GM19193 (cell line): Measurements from ENCODE around the gene INO80C.

Experiments used
- POLR2A ChIP-seq: IDR thresholded peaks from 4 replicates; pipeline ENCODE4 v1.6.1; 2011; ENCODE audit not compliant: insufficient read depth, insufficient read length; ENCODE audit errors: extremely low read depth

Gene INO80C

GRCh38 chr18:35504996-35505395, 7.2 kb upstream of the INO80C start:
- TF ChIP-seq POLR2A, result no peak

GRCh38 chr18:35502052-35502451, 4.3 kb upstream of the INO80C start:
- TF ChIP-seq POLR2A, result no peak

GRCh38 chr18:35501369-35501768, 3.6 kb upstream of the INO80C start:
- TF ChIP-seq POLR2A, result no peak

DNA sequence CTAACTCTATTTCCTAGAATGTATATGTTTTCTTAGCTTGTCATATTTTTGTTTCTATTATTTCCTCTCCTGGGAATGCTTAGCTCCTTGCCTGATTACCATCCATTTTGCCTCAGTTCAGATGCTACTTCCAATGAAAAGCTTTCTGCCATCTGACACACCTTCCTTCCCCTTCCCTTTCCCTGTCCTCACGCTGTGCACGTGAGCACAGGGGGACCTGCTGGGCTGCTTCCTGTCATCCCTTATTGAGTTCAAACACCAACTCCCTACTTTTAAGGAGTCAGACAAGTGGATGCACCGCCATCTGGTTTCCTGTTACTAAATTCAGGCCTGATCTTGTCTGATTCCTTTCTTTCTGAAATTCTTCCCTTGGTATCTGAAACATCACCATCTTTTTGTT, 2.4 kb upstream of the INO80C start:
- no peak for TF ChIP-seq POLR2A

DNA sequence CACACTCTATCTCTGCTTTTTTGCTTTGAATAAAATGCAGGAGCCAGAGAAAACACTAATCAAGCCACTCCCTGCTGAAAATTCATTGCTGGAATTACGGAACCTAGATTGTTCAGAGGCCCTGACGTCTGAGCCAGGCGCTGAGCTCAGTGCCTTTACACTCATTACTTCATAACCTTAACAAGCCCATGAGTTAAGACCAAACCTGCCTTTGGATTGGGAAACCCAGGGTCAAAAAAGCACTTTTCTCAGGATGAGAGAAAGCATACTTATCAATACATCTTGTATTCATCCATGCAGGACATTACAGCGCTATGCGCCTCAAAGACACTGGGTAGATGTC, 762 bp downstream of the INO80C start:
- no peak for TF ChIP-seq POLR2A

DNA sequence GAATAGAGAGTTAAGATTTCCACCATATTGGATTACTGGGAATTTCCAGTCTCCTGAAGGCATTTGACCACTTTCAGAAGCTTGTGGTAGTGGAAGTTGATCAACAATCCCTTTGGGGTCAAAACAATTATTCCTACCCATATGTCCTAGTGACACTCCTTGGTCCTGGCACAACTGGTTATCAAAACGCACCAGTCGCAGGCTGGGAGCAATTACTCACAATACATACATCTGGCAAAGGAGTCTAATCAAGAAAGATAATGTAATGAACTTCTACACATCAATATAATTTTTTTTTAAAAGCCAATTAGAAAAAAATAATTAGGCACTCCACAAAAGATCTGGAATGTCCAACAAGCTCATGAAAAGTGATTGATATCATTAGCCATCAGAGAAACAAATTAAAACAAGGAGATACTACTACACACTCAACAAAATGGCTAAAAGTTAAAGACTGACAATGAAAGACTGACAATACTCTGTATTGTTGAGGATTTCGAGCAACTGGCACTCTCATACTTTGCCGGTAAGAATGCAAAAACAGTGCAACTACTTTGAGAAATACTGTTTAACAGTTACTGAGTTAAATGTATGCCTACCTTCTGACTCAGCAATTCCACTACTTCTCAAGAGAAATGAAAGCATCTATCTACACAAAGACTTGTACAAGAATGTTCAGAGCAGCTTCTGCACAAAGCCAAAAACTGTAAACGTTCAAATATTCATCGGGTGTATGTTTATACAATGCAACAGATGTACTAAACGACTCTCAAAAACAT, 2.0 kb downstream of the INO80C start:
- TF ChIP-seq POLR2A, result no peak

DNA sequence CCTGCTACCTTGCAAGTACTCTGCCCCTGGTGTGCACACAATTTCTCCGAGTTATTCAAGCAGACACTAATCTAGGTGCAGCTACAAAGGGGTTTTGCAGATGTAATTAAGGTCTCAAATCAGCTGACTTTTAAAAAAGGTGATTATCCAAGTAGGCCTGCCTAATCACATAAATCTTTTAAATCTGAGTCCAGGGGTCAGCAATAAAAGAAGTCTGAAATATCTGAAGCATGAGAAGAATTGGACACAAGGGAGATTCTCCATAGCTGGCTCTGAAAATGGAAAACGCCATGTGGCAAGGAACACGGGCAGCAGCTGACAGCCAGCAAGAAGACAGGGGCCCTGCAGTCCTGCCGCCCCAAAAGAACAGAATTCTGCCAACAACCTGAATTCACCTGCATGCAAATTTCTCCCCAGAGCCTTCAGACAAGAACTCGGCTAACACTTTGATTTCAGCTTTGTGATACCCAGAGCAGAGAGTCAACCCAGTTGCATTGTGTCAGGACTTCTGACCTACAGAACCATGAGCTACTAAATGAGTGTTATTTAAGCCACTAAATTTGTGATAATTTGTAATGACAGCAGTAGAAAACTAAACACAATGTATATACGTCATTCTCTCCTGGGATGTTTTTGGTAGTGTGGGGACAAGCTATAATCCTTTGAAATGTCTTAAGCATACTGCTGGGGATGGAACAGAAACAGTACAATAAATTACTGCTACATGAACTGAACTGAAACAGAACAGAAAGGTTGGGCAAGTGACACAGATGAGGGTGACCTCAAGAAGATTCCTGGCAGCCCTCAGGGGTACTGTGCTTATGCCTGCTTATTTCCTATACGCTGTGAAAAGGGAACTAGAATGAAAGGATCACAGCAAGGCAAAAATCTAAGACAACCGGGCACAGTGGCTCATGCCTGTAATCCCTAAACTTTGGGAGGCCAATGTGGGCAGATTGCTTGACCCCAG, 3.2 kb downstream of the INO80C start:
- no peak for TF ChIP-seq POLR2A

GRCh38 chr18:35491700-35492077, 6.1 kb downstream of the INO80C start:
- TF ChIP-seq POLR2A, result no peak

GRCh38 chr18:35490894-35491699, 6.7 kb downstream of the INO80C start:
- no peak for TF ChIP-seq POLR2A

GRCh38 chr18:35489913-35490490, 7.8 kb downstream of the INO80C start:
- no peak for TF ChIP-seq POLR2A

DNA sequence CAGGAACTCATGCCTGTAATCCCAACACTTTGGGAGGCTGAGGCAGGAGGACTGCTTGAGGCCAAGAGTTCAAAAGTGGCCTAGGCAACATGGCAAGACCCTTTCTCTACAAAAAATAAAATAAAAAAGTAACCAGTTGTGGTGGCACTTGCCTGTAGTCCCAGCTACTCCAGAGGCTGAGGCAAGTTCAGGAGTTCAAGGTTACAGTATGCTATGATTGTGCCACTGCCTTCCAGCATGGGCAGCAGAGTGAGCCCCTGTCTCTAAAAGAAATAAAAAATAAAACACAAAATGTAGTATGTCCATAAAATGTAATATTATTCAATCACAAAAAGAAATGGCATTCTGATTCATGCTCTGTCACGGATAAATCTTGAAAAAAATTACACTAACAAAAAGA, 11.9 kb downstream of the INO80C start:
- TF ChIP-seq POLR2A, result no peak

- TF ChIP-seq POLR2A, result no peak
Observed at GRCh38 chr18:35484034-35484433, 13.7 kb downstream of the INO80C start.

GRCh38 chr18:35481960-35482366, 15.8 kb downstream of the INO80C start:
- TF ChIP-seq POLR2A, result no peak

- no peak for TF ChIP-seq POLR2A
Observed at GRCh38 chr18:35479911-35480586, 17.7 kb downstream of the INO80C start.
